Type B pancreatic cell (in vitro differentiated cells): ENCODE results near the gene DRG2. TPM values are rescaled to one million over a fixed set of nuclear protein-coding genes. Genes with fewer than 3 reads are reported as not detected.
A peak's percentile ranks its signal among the peaks of the same experiment; 100 is the strongest.

ENCODE experiments used
- DNase-seq: peaks from one replicate; pipeline ENCODE4 v3.0.0; 2021; ENCODE audit warnings: mixed read lengths; ENCODE audit not compliant: unreplicated experiment; ENCODE audit errors: extremely low spot score
- H3K27ac Mint-ChIP-seq: 2 replicates; pipeline ENCODE4 v1.8.0; 2021; ENCODE audit warnings: mild to moderate bottlenecking, mixed read lengths
- H3K27me3 Mint-ChIP-seq: 2 replicates; pipeline ENCODE4 v1.8.0; 2021; ENCODE audit warnings: mixed read lengths
- H3K36me3 Mint-ChIP-seq: 2 replicates; pipeline ENCODE4 v1.8.0; 2021; ENCODE audit warnings: mixed read lengths
- H3K4me1 Mint-ChIP-seq: one replicate; pipeline ENCODE4 v1.8.0; 2021; ENCODE audit warnings: mixed read lengths; ENCODE audit not compliant: unreplicated experiment
- H3K4me3 Mint-ChIP-seq: 2 replicates; pipeline ENCODE4 v1.8.0; 2021; ENCODE audit warnings: mild to moderate bottlenecking, mixed read lengths
- H3K9me3 Mint-ChIP-seq: 2 replicates; pipeline ENCODE4 v1.8.0; 2021; ENCODE audit warnings: mixed read lengths
- CTCF ChIP-seq: fragments of 200-600 bp; sonication (generic); conservative IDR thresholded peaks from 2 replicates; pipeline ENCODE4 v1.5.0; 2021; ENCODE audit warnings: antibody characterized with exemption, mild to moderate bottlenecking
- long read RNA-seq: library from polyadenylated mRNA; unstranded; transcript quantifications from one replicate; pipeline ENCODE4 v2.0.0, GENCODE V29; 2020
- total RNA-seq: library from RNA; stranded (reverse); gene quantifications from 2 replicates; pipeline ENCODE4 v1.2.1, GENCODE V29; 2021; ENCODE audit warnings: low replicate concordance

DRG2 gene
- 34.2 and 35.0 TPM in 2 replicates for total RNA-seq
- long read RNA-seq, transcript DRG2-201 (13 exons, 1,964 nt) = major isoform, 84 of 98 reads
- long read RNA-seq, partial matches to known transcripts = 4 of 98 reads
- long read RNA-seq, other reads (novel, unspliced or antisense) = 10 of 98 reads

- peak within 1 kb of the TSS; percentile 99 for H3K4me3 Mint-ChIP-seq
- peaks cover 18% of the 10 kb centered on the region for H3K4me1 Mint-ChIP-seq
- DNase-seq = peak; percentile 95
- H3K36me3 Mint-ChIP-seq = no peaks in the 10 kb centered on the region
- peak within 1 kb of the TSS; percentile 97 for H3K27ac Mint-ChIP-seq
- H3K9me3 Mint-ChIP-seq = no peaks in the 10 kb centered on the region
- peak; percentile 5 for TF ChIP-seq CTCF
- H3K27me3 Mint-ChIP-seq = no peaks in the 10 kb centered on the region
Measured at GRCh38 chr17:18087610-18088491, at the start of gene DRG2. Gene DRG2 (plus strand): TSS chr17:18087948. CDS start chr17:18088024, 76 bp downstream.

GRCh38 chr17:18038149-18038850 is 49.4 kb upstream of the DRG2 start:
- peak overlapping the region; percentile 99 for H3K4me3 Mint-ChIP-seq
- no peak for DNase-seq
- peaks cover 42% of the 10 kb centered on the region for H3K4me1 Mint-ChIP-seq
- no peaks in the 10 kb centered on the region for H3K9me3 Mint-ChIP-seq
- peaks cover 3% of the 10 kb centered on the region for H3K36me3 Mint-ChIP-seq
- no peaks in the 10 kb centered on the region for H3K27me3 Mint-ChIP-seq
- H3K27ac Mint-ChIP-seq = peak overlapping the region; percentile 95
- no peak for TF ChIP-seq CTCF

- Mint-ChIP-seq H3K4me1 (peaks cover 38% of the 10 kb centered on the region), H3K27ac (peak within 1 kb of the TSS; percentile 95)
Measured at GRCh38 chr17:18038861-18039534, 48.8 kb upstream of the DRG2 start, which contains the start of the genes ATPAF2 and GID4. Gene ATPAF2 (minus strand): TSS chr17:18039168. CDS start chr17:18039013, 155 bp downstream. Gene GID4 (plus strand): TSS chr17:18039408. CDS start chr17:18039465, 57 bp downstream.

GRCh38 chr17:18039535-18040260 is 48.0 kb upstream of the DRG2 start:
- no peak for DNase-seq
- no peaks in the 10 kb centered on the region for H3K9me3 Mint-ChIP-seq
- no peaks in the 10 kb centered on the region for H3K27me3 Mint-ChIP-seq
- peaks cover 38% of the 10 kb centered on the region for H3K4me1 Mint-ChIP-seq
- no peak for TF ChIP-seq CTCF
- H3K27ac Mint-ChIP-seq = peak overlapping the region; percentile 95
- H3K4me3 Mint-ChIP-seq = peak overlapping the region; percentile 99
- H3K36me3 Mint-ChIP-seq = peaks cover 6% of the 10 kb centered on the region

More at GRCh38 chr17:18038861-18039534, 48.8 kb upstream of the DRG2 start, which contains the start of the genes ATPAF2 and GID4:
- DNase-seq = peak; percentile 100
- TF ChIP-seq CTCF = peak; percentile 22
- H3K4me3 Mint-ChIP-seq = peak within 1 kb of the TSS; percentile 99
- no peaks in the 10 kb centered on the region for H3K27me3 Mint-ChIP-seq
- H3K36me3 Mint-ChIP-seq = peaks cover 3% of the 10 kb centered on the region
- H3K9me3 Mint-ChIP-seq = no peaks in the 10 kb centered on the region
